ENCODE measurements around the gene DAPL1.

DNA sequence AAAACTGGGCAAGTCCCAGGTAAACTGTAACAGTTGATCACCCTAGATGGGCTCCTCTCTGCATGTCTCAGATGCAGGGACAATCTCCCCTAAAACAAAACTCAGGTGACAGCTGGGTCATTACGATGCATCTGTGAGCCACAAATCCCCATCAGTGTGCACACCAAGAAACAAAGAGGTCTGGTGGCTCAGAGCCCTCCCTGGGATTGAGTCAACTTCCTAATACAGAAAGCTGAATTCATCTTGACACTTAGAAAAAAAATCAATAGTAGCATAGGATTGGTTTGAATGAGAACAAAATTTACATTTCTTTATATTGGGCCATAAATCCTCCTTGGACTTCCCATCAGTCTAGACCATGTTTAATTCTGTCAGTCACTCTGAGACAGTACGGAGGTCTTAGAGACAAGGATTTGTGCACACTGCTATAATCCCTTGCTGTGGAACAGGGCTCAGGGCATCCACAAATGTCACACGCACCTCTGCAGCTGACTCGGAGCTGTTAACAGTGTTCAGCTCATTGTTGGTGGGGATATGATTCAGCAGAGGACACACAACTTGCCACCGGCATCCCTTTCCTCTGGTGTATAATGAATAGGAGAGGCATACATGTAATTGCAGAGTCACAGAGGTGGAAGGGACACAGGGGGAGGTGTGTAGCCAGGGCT is 44.5 kb upstream of the DAPL1 start:
- TF ChIP-seq POLR2A (IDR thresholded peaks at IDR 0.05): no peak
- TF ChIP-seq, protein P1, sequence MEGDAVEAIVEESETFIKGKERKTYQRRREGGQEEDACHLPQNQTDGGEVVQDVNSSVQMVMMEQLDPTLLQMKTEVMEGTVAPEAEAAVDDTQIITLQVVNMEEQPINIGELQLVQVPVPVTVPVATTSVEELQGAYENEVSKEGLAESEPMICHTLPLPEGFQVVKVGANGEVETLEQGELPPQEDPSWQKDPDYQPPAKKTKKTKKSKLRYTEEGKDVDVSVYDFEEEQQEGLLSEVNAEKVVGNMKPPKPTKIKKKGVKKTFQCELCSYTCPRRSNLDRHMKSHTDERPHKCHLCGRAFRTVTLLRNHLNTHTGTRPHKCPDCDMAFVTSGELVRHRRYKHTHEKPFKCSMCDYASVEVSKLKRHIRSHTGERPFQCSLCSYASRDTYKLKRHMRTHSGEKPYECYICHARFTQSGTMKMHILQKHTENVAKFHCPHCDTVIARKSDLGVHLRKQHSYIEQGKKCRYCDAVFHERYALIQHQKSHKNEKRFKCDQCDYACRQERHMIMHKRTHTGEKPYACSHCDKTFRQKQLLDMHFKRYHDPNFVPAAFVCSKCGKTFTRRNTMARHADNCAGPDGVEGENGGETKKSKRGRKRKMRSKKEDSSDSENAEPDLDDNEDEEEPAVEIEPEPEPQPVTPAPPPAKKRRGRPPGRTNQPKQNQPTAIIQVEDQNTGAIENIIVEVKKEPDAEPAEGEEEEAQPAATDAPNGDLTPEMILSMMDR (IDR thresholded peaks at IDR 0.05): no peak

Measured in body of pancreas (tissue), 4 donors.